ENCODE data around the gene OSBPL2. TPM values are rescaled to one million over a fixed set of nuclear protein-coding genes. Genes with fewer than 3 reads are reported as not detected.

OSBPL2 gene
- total and polyA plus RNA-seq, 3 donors from 2014 or later, result 48.5 to 57.2 (median 49.8) TPM

GRCh38 chr20:62217913-62218773 is 20.2 kb upstream of the OSBPL2 start:
- WGBS, 2 donors, result 59 to 66% methylated on average over 14 to 38 of the region's 38 CpGs
- no peaks in the 10 kb centered on the region for H3K27me3 ChIP-seq
- intact Hi-C loops (cut with DNase I; ENCODE audit: low total_unique reads), result no loop called here

DNA sequence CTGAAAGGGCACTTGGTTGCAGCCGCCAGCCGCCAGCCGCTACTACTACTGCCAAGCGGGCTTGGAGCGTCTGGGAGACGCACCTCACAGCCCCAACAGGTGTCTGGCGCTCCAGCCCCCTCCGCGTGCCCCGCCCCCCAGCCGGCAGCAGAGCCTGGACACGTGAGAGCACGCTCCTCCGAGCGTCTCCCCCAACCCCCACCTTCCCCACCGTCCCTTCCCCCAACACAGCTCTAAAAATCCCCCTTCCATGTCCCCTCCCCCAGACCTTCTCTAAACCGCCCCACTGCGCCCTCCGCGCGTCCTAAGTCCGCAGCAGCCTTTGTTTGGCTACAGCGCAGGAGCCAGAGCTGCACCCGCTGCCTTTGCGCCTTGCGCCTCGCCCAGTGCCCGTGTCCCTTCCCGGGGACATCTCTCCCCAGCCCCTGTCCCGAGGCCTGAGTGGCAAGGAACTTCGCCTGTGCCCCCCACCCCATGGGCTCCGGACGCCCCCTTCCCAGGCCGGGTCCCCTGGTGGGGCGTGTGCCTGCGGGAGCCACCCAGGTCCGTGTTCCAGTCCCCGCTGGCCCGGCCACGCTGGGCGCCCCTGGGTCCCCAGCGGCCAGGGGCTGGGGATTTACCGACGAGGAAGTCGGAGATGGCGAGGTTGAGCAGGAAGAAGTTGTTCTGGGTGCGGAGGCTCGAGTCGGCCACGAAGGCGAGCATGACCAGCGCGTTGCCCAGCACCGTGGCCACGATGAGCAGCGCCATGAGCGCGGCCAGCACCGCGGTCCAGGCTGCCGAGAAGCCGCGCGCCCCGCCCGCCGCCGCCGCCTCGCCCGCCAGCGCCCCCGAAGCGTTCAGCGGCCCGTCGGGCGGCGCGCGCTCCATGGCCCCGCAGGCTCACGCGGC is 19.0 kb upstream of the OSBPL2 start:
- intact Hi-C loops (cut with DNase I; ENCODE audit: low total_unique reads), result no loop called here
- Histone ChIP-seq H3K27me3 (no peaks in the 10 kb centered on the region), H3K4me3 (no peak overlapping the region), H3K27ac (no peak overlapping the region), H3K36me3 (ENCODE audit: low read depth, missing control alignments) (no peaks in the 10 kb centered on the region), H3K4me1 (peaks cover 16% of the 10 kb centered on the region), H3K9me3 (no peaks in the 10 kb centered on the region)
- WGBS, 2 donors, result 1 to 2% methylated on average over 17 to 79 of the region's 84 CpGs
- DNase-seq, result no peak
- TF ChIP-seq CTCF (IDR thresholded peaks at IDR 0.05) (no peak), POLR2A (IDR thresholded peaks at IDR 0.05) (no peak)

More at GRCh38 chr20:62217913-62218773, 20.2 kb upstream of the OSBPL2 start:
- no peak overlapping the region for H3K4me3 ChIP-seq
- H3K36me3 ChIP-seq (ENCODE audit: low read depth, missing control alignments), result no peaks in the 10 kb centered on the region
- H3K4me1 ChIP-seq, result peaks cover 16% of the 10 kb centered on the region
- no peak overlapping the region for H3K27ac ChIP-seq
- TF ChIP-seq POLR2A (IDR thresholded peaks at IDR 0.05) (no peak), CTCF (IDR thresholded peaks at IDR 0.05) (no peak)
- no peak for DNase-seq
- H3K9me3 ChIP-seq, result no peaks in the 10 kb centered on the region

GRCh38 chr20:62219992-62220665 is 18.2 kb upstream of the OSBPL2 start, which contains the start of gene HRH3:
Gene HRH3 (minus strand): TSS chr20:62220278. CDS start chr20:62219970, 308 bp downstream.
- WGBS, 2 donors, result 0% methylated on average over 5 to 18 of the region's 84 CpGs
- no peak for TF ChIP-seq CTCF (IDR thresholded peaks at IDR 0.05)
- TF ChIP-seq POLR2A (IDR thresholded peaks at IDR 0.05), result no peak
- Histone ChIP-seq H3K4me3 (no peak within 1 kb of the TSS), H3K27me3 (no peaks in the 10 kb centered on the region), H3K9me3 (no peaks in the 10 kb centered on the region), H3K4me1 (peaks cover 16% of the 10 kb centered on the region), H3K36me3 (ENCODE audit: low read depth, missing control alignments) (no peaks in the 10 kb centered on the region), H3K27ac (no peak within 1 kb of the TSS)
- intact Hi-C loops (cut with DNase I; ENCODE audit: low total_unique reads), result no loop called here
- DNase-seq, result peak; percentile 54

- TF ChIP-seq CTCF (IDR thresholded peaks at IDR 0.05), result no peak
- TF ChIP-seq POLR2A (IDR thresholded peaks at IDR 0.05), result no peak
- intact Hi-C loops (cut with DNase I; ENCODE audit: low total_unique reads), result no loop called here
- DNase-seq, result peak; percentile 25
- no peak overlapping the region for H3K4me3 ChIP-seq
- H3K27ac ChIP-seq, result no peak overlapping the region
- no peaks in the 10 kb centered on the region for H3K9me3 ChIP-seq
- H3K4me1 ChIP-seq, result peaks cover 16% of the 10 kb centered on the region
- no peaks in the 10 kb centered on the region for H3K36me3 ChIP-seq (ENCODE audit: low read depth, missing control alignments)
- no peaks in the 10 kb centered on the region for H3K27me3 ChIP-seq
- 3 to 6% methylated on average over 16 to 46 of the region's 46 CpGs for WGBS, 2 donors
Measured at GRCh38 chr20:62220666-62221568, 17.4 kb upstream of the OSBPL2 start.

All from testis (tissue), 3 donors.